SHP77 (cell line): Measurements from ENCODE around the gene RYR1.
"Not testable (repeated sequence)": the region's sequence is repeated elsewhere in the genome, so short reads cannot be mapped to it uniquely, and the experiment has no call there.

Experiments
- DNase-seq, 2 experiments: peaks; one replicate each; lab custom pipeline; 2025; lab: John Stamatoyannopoulos, UW

Gene RYR1

GRCh38 chr19:38616265-38616664 lies 182.8 kb downstream of the RYR1 start:
- DNase-seq: no peak

- DNase-seq: no peak
These were observed 183.8 kb downstream of the RYR1 start for GRCh38 chr19:38617283-38617763.

- peak in 1 of 2 experiments; percentile 22 for DNase-seq
These were observed 184.5 kb downstream of the RYR1 start, which contains the start of gene MAP4K1 for GRCh38 chr19:38617764-38618589. Gene MAP4K1 (minus strand): TSS chr19:38617953. CDS start chr19:38617895, 58 bp downstream.

- DNase-seq: peak; percentile 99
These were observed 185.3 kb downstream of the RYR1 start, which contains the start of gene EIF3K for GRCh38 chr19:38618590-38619360. Gene EIF3K (plus strand): TSS chr19:38619188. CDS start chr19:38619269, 81 bp downstream.

- DNase-seq: no peak
These were observed 186.1 kb downstream of the RYR1 start for GRCh38 chr19:38619361-38620174.

GRCh38 chr19:38624822-38625221 lies 191.3 kb downstream of the RYR1 start:
- DNase-seq: no peak

- no peak for DNase-seq
These were observed 192.9 kb downstream of the RYR1 start for GRCh38 chr19:38626401-38626800.

GRCh38 chr19:38629568-38629967 lies 196.1 kb downstream of the RYR1 start:
- DNase-seq: no peak

- not testable (repeated sequence) for DNase-seq
These were observed 197.8 kb downstream of the RYR1 start for GRCh38 chr19:38631301-38631700.

- DNase-seq: not testable (repeated sequence)
These were observed 198.5 kb downstream of the RYR1 start for GRCh38 chr19:38631811-38632475.

GRCh38 chr19:38632476-38633213 lies 199.2 kb downstream of the RYR1 start:
- DNase-seq: no peak

- DNase-seq: peak; percentile 16 to 36
These were observed 201.4 kb downstream of the RYR1 start for GRCh38 chr19:38634757-38635482.

- DNase-seq: no peak
These were observed 202.2 kb downstream of the RYR1 start for GRCh38 chr19:38635483-38636399.
